Stimulated activated CD4-positive, alpha-beta T cell treated with anti-CD3 and anti-CD28 coated beads, Interleukin-4, amount 100 ng/mL, for 1 hour (primary cell): ENCODE results near the gene AOPEP.

Source experiments
- DNase-seq: peaks from one replicate; pipeline ENCODE4 v3.0.0-alpha.2; 2020

Gene AOPEP

GRCh38 chr9:95048225-95049087 is 322.0 kb downstream of the AOPEP start:
- DNase-seq = peak; percentile 58

GRCh38 chr9:95049761-95050160 is 323.3 kb downstream of the AOPEP start:
- DNase-seq = no peak

GRCh38 chr9:95053611-95054570 is 327.4 kb downstream of the AOPEP start:
- no peak for DNase-seq

- DNase-seq = no peak
These were observed 328.9 kb downstream of the AOPEP start for GRCh38 chr9:95055334-95055850.

GRCh38 chr9:95055851-95056551 is 329.5 kb downstream of the AOPEP start:
- DNase-seq = no peak

- no peak for DNase-seq
These were observed 330.6 kb downstream of the AOPEP start for GRCh38 chr9:95057101-95057500.

- no peak for DNase-seq
These were observed 331.8 kb downstream of the AOPEP start for GRCh38 chr9:95058121-95058785.

- no peak for DNase-seq
These were observed 332.4 kb downstream of the AOPEP start for GRCh38 chr9:95058795-95059386.

- no peak for DNase-seq
These were observed 333.7 kb downstream of the AOPEP start for GRCh38 chr9:95060234-95060633.

- DNase-seq = no peak
These were observed 334.4 kb downstream of the AOPEP start for GRCh38 chr9:95060916-95061315.

- DNase-seq = no peak
These were observed 335.6 kb downstream of the AOPEP start for GRCh38 chr9:95061916-95062595.

GRCh38 chr9:95062596-95063065 is 336.1 kb downstream of the AOPEP start:
- DNase-seq = no peak

- no peak for DNase-seq
These were observed 336.8 kb downstream of the AOPEP start for GRCh38 chr9:95063300-95063699.

- no peak for DNase-seq
These were observed 338.7 kb downstream of the AOPEP start for GRCh38 chr9:95065224-95065623.

GRCh38 chr9:95067057-95067456 is 340.6 kb downstream of the AOPEP start:
- DNase-seq = no peak

- DNase-seq = no peak
These were observed 341.4 kb downstream of the AOPEP start for GRCh38 chr9:95067897-95068296.

- no peak for DNase-seq
These were observed 344.1 kb downstream of the AOPEP start for GRCh38 chr9:95070549-95071021.

- no peak for DNase-seq
These were observed 345.0 kb downstream of the AOPEP start for GRCh38 chr9:95071450-95071849.

GRCh38 chr9:95071925-95072324 is 345.4 kb downstream of the AOPEP start:
- DNase-seq = no peak

GRCh38 chr9:95073042-95073607 is 346.6 kb downstream of the AOPEP start:
- no peak for DNase-seq

- DNase-seq = no peak
These were observed 347.4 kb downstream of the AOPEP start for GRCh38 chr9:95073918-95074317.
